ENCODE measurements around the gene DNAJC5G. TPM values are rescaled to one million over a fixed set of nuclear protein-coding genes. Genes with fewer than 3 reads are reported as not detected.

Gene DNAJC5G
- total and polyA plus RNA-seq, 2 donors (not counting 3 experiments of a cell fraction or from before 2014, with no cell fraction given): 0.77 to 1.4 TPM

- peak; percentile 31 for DNase-seq (ENCODE audit: low read depth, low spot score)
- H3K9me1 ChIP-seq (replicated peaks; ENCODE audit: control insufficient read depth, extremely low read depth, insufficient read depth, low read length): no peaks in the 10 kb centered on the region
- H3K36me3 ChIP-seq (ENCODE audit: control insufficient read depth in 2 of 2, extremely low read depth in 1 of 2, insufficient read depth in 2 of 2, low read length in 2 of 2): no peaks in the 10 kb centered on the region
- no peaks in the 10 kb centered on the region for H3K79me2 ChIP-seq (ENCODE audit: control insufficient read depth, insufficient read depth, low read length)
- TF ChIP-seq EZH2 (IDR thresholded peaks at IDR 0.05; ENCODE audit: borderline replicate concordance, low read depth, low read length, severe bottlenecking) (peak; percentile 99), GATA2 (IDR thresholded peaks at IDR 0.05; ENCODE audit: insufficient read depth, insufficient read length, low read depth, low read length) (no peak)
- H3K4me2 ChIP-seq (ENCODE audit: insufficient read depth, low read length): peak overlapping the region; percentile 77
- FAIRE-seq: peak; percentile 18
- H3K27me3 ChIP-seq (ENCODE audit: control insufficient read depth in 2 of 2, insufficient read depth in 2 of 2, low read length in 2 of 2): peaks cover 15 to 38% of the 10 kb centered on the region in 2 experiments
- no peaks in the 10 kb centered on the region for H3K9me3 ChIP-seq (replicated peaks; ENCODE audit: control insufficient read depth, insufficient read depth, low read length)
- ChIA-PET POLR2A (interaction anchor here (1.5 kb wide), 1 partner anchor 30 kb away, joined by 3 read pairs; no protein-coding TSS in a partner anchor), CTCF (interaction anchor here (0.8 to 6.9 kb wide), 8 partner anchors 9 to 94 kb away, joined by 3 to 143 read pairs (median 4); partner anchors contain the start of gene TRIM54)
- BruUV-seq (replicated peaks): no TSS peak
- peaks cover 22% of the 10 kb centered on the region for H3K4me1 ChIP-seq (ENCODE audit: control insufficient read depth, extremely low read depth, insufficient read depth, low read length)
- peak overlapping the region in 2 of 3 experiments; percentile 43 to 82 for H3K4me3 ChIP-seq (replicated peaks in 1 of 3; ENCODE audit: insufficient read depth in 1 of 3, low read depth in 1 of 3, low read length in 3 of 3)
- intact Hi-C loops (cut with micrococcal nuclease): loop anchor here (2.0 kb wide), 1 partner anchor 25 kb away; no protein-coding TSS in a partner anchor
- no peak overlapping the region for H3K9ac ChIP-seq (replicated peaks; ENCODE audit: extremely low read depth, insufficient read depth, low read length)
- dilution Hi-C loops (cut with MboI; ENCODE audit: extremely low pct_ligation_motif_present, low sequenced_read_pairs): no loop called here
- H4K20me1 ChIP-seq (replicated peaks; ENCODE audit: control insufficient read depth, extremely low read depth, insufficient read depth, low read length): no peaks in the 10 kb centered on the region
- peak overlapping the region; percentile 64 for H2AFZ ChIP-seq (ENCODE audit: low read depth, low read length)
- H3K27ac ChIP-seq (ENCODE audit: insufficient read depth, low read depth, low read length): no peak overlapping the region
Measured at GRCh38 chr2:27263287-27264252, 11.7 kb upstream of the DNAJC5G start.

GRCh38 chr2:27264253-27264752, 10.9 kb upstream of the DNAJC5G start:
- H3K4me2 ChIP-seq (ENCODE audit: insufficient read depth, low read length): peak overlapping the region; percentile 37

More at GRCh38 chr2:27264253-27264752, 10.9 kb upstream of the DNAJC5G start:
- Histone ChIP-seq H3K4me1 (ENCODE audit: control insufficient read depth, extremely low read depth, insufficient read depth, low read length) (peaks cover 22% of the 10 kb centered on the region), H3K79me2 (ENCODE audit: control insufficient read depth, insufficient read depth, low read length) (no peaks in the 10 kb centered on the region), H3K36me3 (ENCODE audit: control insufficient read depth in 2 of 2, extremely low read depth in 1 of 2, insufficient read depth in 2 of 2, low read length in 2 of 2) (no peaks in the 10 kb centered on the region), H2AFZ (ENCODE audit: low read depth, low read length) (peak overlapping the region; percentile 90), H3K27me3 (ENCODE audit: control insufficient read depth in 2 of 2, insufficient read depth in 2 of 2, low read length in 2 of 2) (peaks cover 16 to 40% of the 10 kb centered on the region in 2 experiments), H3K9me3 (replicated peaks; ENCODE audit: control insufficient read depth, insufficient read depth, low read length) (no peaks in the 10 kb centered on the region), H3K4me3 (replicated peaks in 1 of 3; ENCODE audit: insufficient read depth in 1 of 3, low read depth in 1 of 3, low read length in 3 of 3) (peak overlapping the region in 2 of 3 experiments; percentile 32 to 82), H4K20me1 (replicated peaks; ENCODE audit: control insufficient read depth, extremely low read depth, insufficient read depth, low read length) (no peaks in the 10 kb centered on the region), H3K9ac (replicated peaks; ENCODE audit: extremely low read depth, insufficient read depth, low read length) (peak overlapping the region; percentile 25), H3K9me1 (replicated peaks; ENCODE audit: control insufficient read depth, extremely low read depth, insufficient read depth, low read length) (no peaks in the 10 kb centered on the region), H3K27ac (ENCODE audit: insufficient read depth, low read depth, low read length) (no peak overlapping the region)
- dilution Hi-C loops (cut with MboI; ENCODE audit: extremely low pct_ligation_motif_present, low sequenced_read_pairs) (no loop called here), intact Hi-C loops (cut with micrococcal nuclease) (loop anchor here (2.0 kb wide), 1 partner anchor 24 kb away; no protein-coding TSS in a partner anchor)
- TF ChIP-seq MAX (IDR thresholded peaks at IDR 0.05; ENCODE audit: insufficient read depth, insufficient read length) (no peak), EZH2 (IDR thresholded peaks at IDR 0.05; ENCODE audit: borderline replicate concordance, low read depth, low read length, severe bottlenecking) (peak; percentile 55)
- no TSS peak for BruUV-seq (replicated peaks)
- ChIA-PET CTCF (interaction anchor here (1.1 to 6.9 kb wide), 9 partner anchors 8 to 129 kb away, joined by 3 to 143 read pairs (median 5); partner anchors contain the start of genes PREB and TRIM54), POLR2A (interaction anchor here (1.5 kb wide), 1 partner anchor 29 kb away, joined by 3 read pairs; no protein-coding TSS in a partner anchor)
- DNase-seq (ENCODE audit: low read depth, low spot score) (peak; percentile 30), FAIRE-seq (no peak)

All from endothelial cell of umbilical vein (primary cell).